ENCODE results near the gene GAL3ST2. TPM values are rescaled to one million over a fixed set of nuclear protein-coding genes. Genes with fewer than 3 reads are reported as not detected.
"Not testable (repeated sequence)": the region's sequence is repeated elsewhere in the genome, so short reads cannot be mapped to it uniquely, and the experiment has no call there.

GAL3ST2 gene
- total and polyA plus RNA-seq, 5 donors = 0.09 to 0.29 (median 0.23) TPM; not detected in 2

- Histone ChIP-seq H3K9me3 (ENCODE audit: control insufficient read depth, low read length) (no peaks in the 10 kb centered on the region), H3K27ac (ENCODE audit: low read length) (no peak overlapping the region)
- peak in 1 of 2 donors; percentile 50 for ATAC-seq
Observed at GRCh38 chr2:241759067-241759807, 17.4 kb upstream of the GAL3ST2 start.

GRCh38 chr2:241759893-241760292 is 16.7 kb upstream of the GAL3ST2 start:
- peak in 2 of 3 donors; percentile 18 to 22 for DNase-seq
- 95% methylated on average over 11 of the region's 16 CpGs for WGBS
- ATAC-seq; H3K4me3 ChIP-seq (ENCODE audit: low read length); intact Hi-C loops (cut with DNase I); H3K4me1 ChIP-seq (ENCODE audit: control insufficient read depth, insufficient read depth, low read length); H3K27me3 ChIP-seq (ENCODE audit: control insufficient read depth, insufficient read depth); H3K27ac ChIP-seq (ENCODE audit: low read length); H3K9me3 ChIP-seq (ENCODE audit: control insufficient read depth, low read length): not testable (repeated sequence)

More at GRCh38 chr2:241759067-241759807, 17.4 kb upstream of the GAL3ST2 start:
- H3K4me1 ChIP-seq (ENCODE audit: control insufficient read depth, insufficient read depth, low read length) = no peaks in the 10 kb centered on the region
- peak in 1 of 3 donors; percentile 22 for DNase-seq
- WGBS = 68% methylated on average over 20 of the region's 20 CpGs
- H3K4me3 ChIP-seq (ENCODE audit: low read length) = no peak overlapping the region
- intact Hi-C loops (cut with DNase I) = no loop called here
- H3K27me3 ChIP-seq (ENCODE audit: control insufficient read depth, insufficient read depth) = no peaks in the 10 kb centered on the region

GRCh38 chr2:241760301-241760771 is 16.3 kb upstream of the GAL3ST2 start:
- Histone ChIP-seq H3K4me1 (ENCODE audit: control insufficient read depth, insufficient read depth, low read length) (no peaks in the 10 kb centered on the region), H3K4me3 (ENCODE audit: low read length) (no peak overlapping the region), H3K9me3 (ENCODE audit: control insufficient read depth, low read length) (no peaks in the 10 kb centered on the region), H3K27me3 (ENCODE audit: control insufficient read depth, insufficient read depth) (no peaks in the 10 kb centered on the region), H3K27ac (ENCODE audit: low read length) (no peak overlapping the region)
- peak in 2 of 3 donors; percentile 24 to 30 for DNase-seq
- no peak for ATAC-seq
- intact Hi-C loops (cut with DNase I) = no loop called here
- 97% methylated on average over 17 of the region's 17 CpGs for WGBS

- Histone ChIP-seq H3K9me3 (ENCODE audit: control insufficient read depth, low read length) (no peaks in the 10 kb centered on the region), H3K4me3 (ENCODE audit: low read length) (no peak overlapping the region), H3K27me3 (ENCODE audit: control insufficient read depth, insufficient read depth) (no peaks in the 10 kb centered on the region), H3K27ac (ENCODE audit: low read length) (no peak overlapping the region), H3K4me1 (ENCODE audit: control insufficient read depth, insufficient read depth, low read length) (no peaks in the 10 kb centered on the region)
- peak in 1 of 3 donors; percentile 5 for DNase-seq
- ATAC-seq = no peak
- intact Hi-C loops (cut with DNase I) = no loop called here
- WGBS = 76% methylated on average over 18 of the region's 18 CpGs
Observed at GRCh38 chr2:241762321-241762932, 14.2 kb upstream of the GAL3ST2 start.

GRCh38 chr2:241762933-241763369 is 13.7 kb upstream of the GAL3ST2 start:
- WGBS = 81% methylated on average over 13 of the region's 13 CpGs
- Histone ChIP-seq H3K27ac (ENCODE audit: low read length) (no peak overlapping the region), H3K4me3 (ENCODE audit: low read length) (no peak overlapping the region), H3K9me3 (ENCODE audit: control insufficient read depth, low read length) (no peaks in the 10 kb centered on the region), H3K27me3 (ENCODE audit: control insufficient read depth, insufficient read depth) (no peaks in the 10 kb centered on the region), H3K4me1 (ENCODE audit: control insufficient read depth, insufficient read depth, low read length) (no peaks in the 10 kb centered on the region)
- DNase-seq (peak in 1 of 3 donors; percentile 42), ATAC-seq (peak in 1 of 2 donors; percentile 47)
- intact Hi-C loops (cut with DNase I) = no loop called here

- ATAC-seq (no peak), DNase-seq (peak in 1 of 3 donors; percentile 29)
- H3K4me3 ChIP-seq (ENCODE audit: low read length) = no peak overlapping the region
- H3K4me1 ChIP-seq (ENCODE audit: control insufficient read depth, insufficient read depth, low read length) = no peaks in the 10 kb centered on the region
- 73% methylated on average over 20 of the region's 20 CpGs for WGBS
- H3K27ac ChIP-seq (ENCODE audit: low read length) = no peak overlapping the region
- no peaks in the 10 kb centered on the region for H3K27me3 ChIP-seq (ENCODE audit: control insufficient read depth, insufficient read depth)
- H3K9me3 ChIP-seq (ENCODE audit: control insufficient read depth, low read length) = no peaks in the 10 kb centered on the region
- intact Hi-C loops (cut with DNase I) = no loop called here
Observed at GRCh38 chr2:241763551-241764274, 12.9 kb upstream of the GAL3ST2 start.

GRCh38 chr2:241764275-241765241 is 12.1 kb upstream of the GAL3ST2 start:
- ATAC-seq (no peak), DNase-seq (peak in 1 of 3 donors; percentile 37)
- Histone ChIP-seq H3K4me1 (ENCODE audit: control insufficient read depth, insufficient read depth, low read length) (no peaks in the 10 kb centered on the region), H3K4me3 (ENCODE audit: low read length) (no peak overlapping the region), H3K27ac (ENCODE audit: low read length) (no peak overlapping the region), H3K27me3 (ENCODE audit: control insufficient read depth, insufficient read depth) (no peaks in the 10 kb centered on the region), H3K9me3 (ENCODE audit: control insufficient read depth, low read length) (no peaks in the 10 kb centered on the region)
- intact Hi-C loops (cut with DNase I) = no loop called here
- WGBS = 79% methylated on average over 27 of the region's 27 CpGs

- intact Hi-C loops (cut with DNase I) = no loop called here
- 92% methylated on average over 37 of the region's 37 CpGs for WGBS
- DNase-seq = peak in 1 of 3 donors; percentile 40
- no peak overlapping the region for H3K4me3 ChIP-seq (ENCODE audit: low read length)
- no peak overlapping the region for H3K27ac ChIP-seq (ENCODE audit: low read length)
- ATAC-seq = peak in 1 of 2 donors; percentile 20
- no peaks in the 10 kb centered on the region for H3K4me1 ChIP-seq (ENCODE audit: control insufficient read depth, insufficient read depth, low read length)
- no peaks in the 10 kb centered on the region for H3K27me3 ChIP-seq (ENCODE audit: control insufficient read depth, insufficient read depth)
- H3K9me3 ChIP-seq (ENCODE audit: control insufficient read depth, low read length) = no peaks in the 10 kb centered on the region
Observed at GRCh38 chr2:241767464-241768250, 9.0 kb upstream of the GAL3ST2 start.

GRCh38 chr2:241768251-241768711 is 8.3 kb upstream of the GAL3ST2 start:
- ATAC-seq (no peak), DNase-seq (no peak)
- 83% methylated on average over 29 of the region's 29 CpGs for WGBS

More at GRCh38 chr2:241768251-241768711, 8.3 kb upstream of the GAL3ST2 start:
- Histone ChIP-seq H3K9me3 (ENCODE audit: control insufficient read depth, low read length) (no peaks in the 10 kb centered on the region), H3K4me1 (ENCODE audit: control insufficient read depth, insufficient read depth, low read length) (no peaks in the 10 kb centered on the region), H3K4me3 (ENCODE audit: low read length) (no peak overlapping the region), H3K27ac (ENCODE audit: low read length) (no peak overlapping the region), H3K27me3 (ENCODE audit: control insufficient read depth, insufficient read depth) (no peaks in the 10 kb centered on the region)
- intact Hi-C loops (cut with DNase I) = no loop called here

Data from right cardiac atrium (tissue), 5 donors.